IPS DF 6.9 (cell line): ENCODE measurements around the gene COA8.

ENCODE experiments used
- DNase-seq: peaks from one replicate; pipeline ENCODE4 v3.0.0-alpha.2; 2013; ENCODE audit warnings: low read depth, low spot score
- H3K27ac ChIP-seq: one replicate; pipeline ENCODE4 v1.5.1; 2013; ENCODE audit warnings: low read length, control low read depth
- H3K27me3 ChIP-seq: 2 replicates; pipeline ENCODE4 v1.6.1; 2013; ENCODE audit warnings: mild to moderate bottlenecking, low read length; ENCODE audit not compliant: control insufficient read depth, insufficient read depth
- H3K36me3 ChIP-seq: 2 replicates; pipeline ENCODE4 v1.6.1; 2013; ENCODE audit warnings: low read length; ENCODE audit not compliant: control insufficient read depth, insufficient read depth
- H3K4me1 ChIP-seq: 2 replicates; pipeline ENCODE4 v1.6.1; 2013; ENCODE audit warnings: low read length; ENCODE audit not compliant: control insufficient read depth, insufficient read depth
- H3K4me3 ChIP-seq: 2 replicates; pipeline ENCODE4 v1.5.1; 2013; ENCODE audit warnings: mild to moderate bottlenecking, low read length
- H3K9me3 ChIP-seq: 2 replicates; pipeline ENCODE4 v1.6.1; 2013; ENCODE audit warnings: low read length, inconsistent platforms; ENCODE audit not compliant: control insufficient read depth, insufficient read depth
- WGBS: extraction: QIAGEN DNeasy Blood & Tissue Kit; methylation state at CpG from one replicate; pipeline ENCODE4 v1.1.7; 2013; ENCODE audit warnings: mixed read lengths, missing lambda C conversion rate; ENCODE audit not compliant: insufficient read length, insufficient coverage; 5-methylcytosine and 5-hydroxymethylcytosine counted together

The COA8 gene

DNA sequence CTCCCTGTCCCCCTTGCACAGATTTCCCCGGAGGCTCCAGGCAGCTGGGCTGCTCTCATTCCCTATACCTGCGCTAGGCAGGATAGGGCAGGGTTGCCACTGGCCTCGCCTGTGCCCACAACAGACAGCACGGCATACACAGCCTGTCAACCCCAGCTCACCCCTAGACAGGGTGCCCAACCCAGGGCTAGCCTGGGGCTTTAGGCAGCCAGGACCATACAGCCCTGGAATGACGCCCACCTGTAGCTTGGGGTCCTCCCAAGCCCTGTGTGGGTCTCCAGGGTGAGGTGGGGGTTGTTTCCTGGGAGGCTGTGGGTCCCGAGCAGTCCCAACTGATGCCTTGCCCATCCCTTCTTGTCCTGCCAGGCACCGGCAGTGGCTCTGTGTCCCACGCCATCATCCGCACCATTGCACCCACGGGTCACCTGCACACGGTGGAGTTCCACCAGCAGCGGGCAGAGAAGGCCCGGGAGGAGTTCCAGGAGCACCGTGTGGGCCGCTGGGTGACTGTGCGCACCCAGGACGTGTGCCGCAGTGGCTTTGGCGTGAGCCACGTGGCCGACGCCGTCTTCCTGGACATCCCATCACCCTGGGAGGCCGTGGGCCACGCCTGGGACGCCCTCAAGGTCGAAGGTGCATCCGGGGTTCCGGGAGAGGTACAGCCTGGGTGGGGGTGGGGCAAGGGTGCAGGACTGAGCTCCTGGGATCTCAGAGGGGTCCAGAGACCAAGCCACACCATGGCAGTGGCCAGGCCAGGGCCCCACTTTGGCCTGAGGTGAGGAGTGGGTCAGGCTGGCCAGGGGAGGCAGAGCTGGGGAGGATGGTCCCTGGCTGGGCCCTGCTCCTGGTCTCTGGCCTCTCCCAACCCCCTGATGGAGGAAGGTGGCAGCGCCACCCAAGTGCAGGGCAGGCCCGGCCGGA is 30.3 kb upstream of the COA8 start:
- H3K27me3 ChIP-seq = no peaks in the 10 kb centered on the region
- DNase-seq = no peak
- no peaks in the 10 kb centered on the region for H3K9me3 ChIP-seq
- no CpG with 5 or more reads among the region's 32 CpGs for WGBS
- peaks cover 6% of the 10 kb centered on the region for H3K4me1 ChIP-seq
- H3K36me3 ChIP-seq = peaks cover 16% of the 10 kb centered on the region
- H3K4me3 ChIP-seq = no peak overlapping the region
- no peak overlapping the region for H3K27ac ChIP-seq

GRCh38 chr14:103533137-103533998 is 29.4 kb upstream of the COA8 start:
- no peak for DNase-seq
- WGBS = no CpG with 5 or more reads among the region's 23 CpGs
- peaks cover 16% of the 10 kb centered on the region for H3K36me3 ChIP-seq
- peaks cover 4% of the 10 kb centered on the region for H3K4me1 ChIP-seq
- H3K27ac ChIP-seq = no peak overlapping the region
- H3K27me3 ChIP-seq = no peaks in the 10 kb centered on the region
- H3K9me3 ChIP-seq = no peaks in the 10 kb centered on the region
- H3K4me3 ChIP-seq = no peak overlapping the region

DNA sequence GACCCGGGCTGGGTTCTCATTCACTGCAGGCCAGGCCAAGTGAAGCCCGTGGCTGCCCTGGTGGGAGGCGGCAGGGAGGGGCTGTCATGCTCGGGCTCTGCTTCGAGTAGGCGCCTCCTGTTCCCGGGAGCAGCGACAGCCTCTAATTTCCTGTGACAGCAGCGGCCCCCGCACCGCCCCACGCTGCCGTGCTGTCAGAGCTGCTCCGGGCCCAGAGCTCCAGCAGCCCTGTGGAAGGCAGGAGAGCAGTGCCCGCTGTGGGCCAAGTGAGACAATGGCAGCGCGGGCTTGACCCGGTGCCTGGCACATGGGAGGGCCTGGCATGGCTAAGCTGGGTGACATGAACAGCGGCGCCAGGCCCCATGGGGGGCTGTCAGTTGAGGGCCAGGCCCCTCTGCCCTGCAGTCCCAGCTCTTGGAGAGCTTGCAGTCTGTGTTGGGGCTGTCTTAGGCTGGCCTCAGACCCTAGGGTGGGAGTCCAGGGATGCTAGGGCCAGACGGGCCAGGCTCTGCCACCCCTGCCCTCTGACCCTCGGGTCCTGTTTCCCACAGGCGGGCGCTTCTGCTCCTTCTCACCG is 28.7 kb upstream of the COA8 start:
- DNase-seq = no peak
- no CpG with 5 or more reads among the region's 25 CpGs for WGBS
- H3K4me1 ChIP-seq = peaks cover 4% of the 10 kb centered on the region

DNA sequence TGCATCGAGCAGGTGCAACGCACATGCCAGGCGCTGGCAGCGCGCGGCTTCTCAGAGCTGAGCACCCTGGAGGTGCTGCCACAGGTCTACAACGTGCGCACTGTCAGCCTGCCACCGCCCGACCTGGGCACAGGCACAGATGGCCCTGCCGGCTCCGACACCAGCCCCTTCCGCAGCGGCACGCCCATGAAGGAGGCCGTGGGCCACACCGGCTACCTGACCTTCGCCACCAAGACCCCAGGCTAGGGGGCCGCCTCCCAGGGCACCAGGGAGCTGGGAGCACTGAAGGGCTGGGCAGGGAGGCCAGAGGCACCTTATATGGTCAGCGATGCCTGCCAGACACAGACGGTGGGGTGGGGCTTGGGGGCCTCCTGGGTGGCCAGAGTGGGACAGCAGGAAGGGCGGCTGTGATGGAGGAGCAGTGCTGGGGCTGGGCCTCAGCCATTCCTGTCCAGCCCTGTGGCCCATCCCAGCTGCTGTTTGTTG is 28.1 kb upstream of the COA8 start:
- no peaks in the 10 kb centered on the region for H3K9me3 ChIP-seq
- DNase-seq = no peak
- H3K36me3 ChIP-seq = peaks cover 16% of the 10 kb centered on the region
- no peaks in the 10 kb centered on the region for H3K27me3 ChIP-seq
- no peak overlapping the region for H3K27ac ChIP-seq
- no peak overlapping the region for H3K4me3 ChIP-seq
- H3K4me1 ChIP-seq = peaks cover 4% of the 10 kb centered on the region
- no CpG with 5 or more reads among the region's 22 CpGs for WGBS

More for the DNA sequence above, 28.7 kb upstream of the COA8 start:
- Histone ChIP-seq H3K9me3 (no peaks in the 10 kb centered on the region), H3K4me3 (no peak overlapping the region), H3K27ac (no peak overlapping the region), H3K27me3 (no peaks in the 10 kb centered on the region), H3K36me3 (peaks cover 16% of the 10 kb centered on the region)

DNA sequence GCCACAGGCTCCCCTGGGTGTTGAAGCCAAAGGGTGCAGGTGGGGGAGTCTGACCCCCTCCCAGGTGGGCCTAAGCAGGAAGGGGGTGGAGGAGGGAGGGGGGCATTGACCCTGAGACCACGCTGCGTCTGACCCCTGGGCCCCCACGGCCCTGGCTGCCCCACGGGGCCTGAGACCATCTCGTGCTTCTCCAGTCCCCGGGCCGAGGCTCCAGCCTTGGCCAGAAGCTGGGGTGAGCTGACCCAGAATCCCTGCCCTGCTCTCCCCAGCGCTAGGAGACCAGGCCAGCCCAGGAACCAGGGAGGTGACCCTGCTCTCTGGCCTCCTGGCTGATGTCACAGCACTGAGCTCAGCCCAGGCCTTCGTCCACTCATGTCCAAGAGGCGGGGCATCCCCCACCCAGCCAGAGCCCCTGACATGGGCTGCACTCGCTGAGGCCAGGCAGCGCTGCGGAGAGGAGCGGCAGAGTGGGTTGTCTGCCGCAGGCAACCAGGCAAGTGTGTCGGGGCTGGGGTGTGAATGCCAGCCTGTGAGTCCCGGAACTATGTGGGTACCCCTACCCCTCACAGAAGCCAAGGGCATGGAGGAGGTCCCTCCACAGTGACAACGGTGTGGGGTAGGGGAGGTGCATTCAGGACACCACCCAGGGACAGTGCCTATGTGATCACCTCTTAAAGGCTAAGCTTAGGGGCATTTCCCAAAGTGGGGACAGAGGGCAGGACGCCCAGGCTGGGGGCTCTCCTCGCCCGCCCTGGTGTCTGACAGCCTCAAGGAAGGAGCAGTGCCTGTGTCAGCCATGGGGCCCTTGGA is 27.5 kb upstream of the COA8 start:
- H3K4me1 ChIP-seq = no peaks in the 10 kb centered on the region
- no peak overlapping the region for H3K4me3 ChIP-seq
- H3K9me3 ChIP-seq = no peaks in the 10 kb centered on the region
- peaks cover 16% of the 10 kb centered on the region for H3K36me3 ChIP-seq
- no peaks in the 10 kb centered on the region for H3K27me3 ChIP-seq
- no peak overlapping the region for H3K27ac ChIP-seq
- DNase-seq = no peak
- no CpG with 5 or more reads among the region's 21 CpGs for WGBS

- Histone ChIP-seq H3K4me1 (no peaks in the 10 kb centered on the region), H3K27ac (no peak overlapping the region), H3K9me3 (no peaks in the 10 kb centered on the region), H3K27me3 (no peaks in the 10 kb centered on the region), H3K4me3 (no peak overlapping the region), H3K36me3 (peaks cover 16% of the 10 kb centered on the region)
- WGBS = no CpG with 5 or more reads among the region's 11 CpGs
- no peak for DNase-seq
Measured at GRCh38 chr14:103535891-103536565, 26.7 kb upstream of the COA8 start.

DNA sequence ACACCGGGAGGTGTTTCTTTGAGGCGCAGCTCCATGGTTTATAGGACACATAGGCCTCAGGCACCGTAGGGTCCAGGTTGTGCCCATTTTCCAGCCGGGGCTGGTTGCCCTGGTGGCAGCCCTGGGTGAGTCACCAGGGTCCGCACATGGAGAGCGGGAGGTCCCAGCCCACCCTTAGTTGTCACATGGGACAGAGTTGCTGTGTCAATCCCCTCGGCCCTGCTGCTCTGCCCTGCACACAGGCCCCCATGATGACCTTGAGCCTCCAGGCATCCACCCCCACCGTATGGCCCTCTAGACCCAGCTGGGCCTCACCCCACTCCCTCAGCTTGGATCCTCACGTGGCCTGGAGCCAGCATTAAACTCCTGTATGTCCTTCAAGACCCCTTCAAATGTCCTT is 26.1 kb upstream of the COA8 start:
- WGBS = no CpG with 5 or more reads among the region's 9 CpGs
- no peak overlapping the region for H3K4me3 ChIP-seq
- H3K9me3 ChIP-seq = no peaks in the 10 kb centered on the region
- H3K27me3 ChIP-seq = no peaks in the 10 kb centered on the region
- H3K4me1 ChIP-seq = peaks cover 6% of the 10 kb centered on the region
- H3K36me3 ChIP-seq = peaks cover 16% of the 10 kb centered on the region
- H3K27ac ChIP-seq = no peak overlapping the region
- no peak for DNase-seq

GRCh38 chr14:103537175-103537990 is 25.4 kb upstream of the COA8 start:
- H3K27ac ChIP-seq = no peak overlapping the region
- peaks cover 11% of the 10 kb centered on the region for H3K4me1 ChIP-seq
- H3K9me3 ChIP-seq = no peaks in the 10 kb centered on the region

More at GRCh38 chr14:103537175-103537990, 25.4 kb upstream of the COA8 start:
- DNase-seq = no peak
- Histone ChIP-seq H3K36me3 (peaks cover 14% of the 10 kb centered on the region), H3K4me3 (no peak overlapping the region), H3K27me3 (no peaks in the 10 kb centered on the region)
- WGBS = no CpG with 5 or more reads among the region's 18 CpGs
